Activated CD4-positive, alpha-beta T cell treated with anti-CD3 and anti-CD28 coated beads, Interleukin-2, amount 10 ng/mL, durations not matched to agents 24 days and 14 days (primary cell): ENCODE measurements around the gene CCDC85A. TPM values are rescaled to one million over a fixed set of nuclear protein-coding genes. Genes with fewer than 3 reads are reported as not detected.

Source experiments
- DNase-seq: peaks from one replicate; pipeline ENCODE4 v3.0.0; 2022
- H3K27ac Mint-ChIP-seq: one replicate; pipeline ENCODE4 v1.8.0; 2022; ENCODE audit warnings: mild to moderate bottlenecking, mixed read lengths
- H3K27me3 Mint-ChIP-seq: one replicate; pipeline ENCODE4 v1.8.0; 2022; ENCODE audit warnings: mixed read lengths
- H3K36me3 Mint-ChIP-seq: one replicate; pipeline ENCODE4 v1.8.0; 2022; ENCODE audit warnings: low read depth, mild to moderate bottlenecking, mixed read lengths
- H3K4me1 Mint-ChIP-seq: one replicate; pipeline ENCODE4 v1.8.0; 2021; ENCODE audit warnings: mixed read lengths
- H3K4me3 Mint-ChIP-seq: one replicate; pipeline ENCODE4 v1.8.0; 2022; ENCODE audit warnings: mild to moderate bottlenecking, moderate library complexity, mixed read lengths
- H3K9me3 Mint-ChIP-seq: one replicate; pipeline ENCODE4 v1.8.0; 2021; ENCODE audit warnings: mixed read lengths
- intact Hi-C: fragments of 100-400 bp; cut with micrococcal nuclease; formaldehyde crosslinking; loops from one replicate; pipeline ENCODE4 v1.15.1; 2023
- total RNA-seq: library from RNA; stranded (reverse); gene quantifications from 2 replicates; pipeline ENCODE4 v1.2.3, GENCODE V29; 2022

The CCDC85A gene
- total RNA-seq, 1 donor from 2014 or later = not detected

DNA sequence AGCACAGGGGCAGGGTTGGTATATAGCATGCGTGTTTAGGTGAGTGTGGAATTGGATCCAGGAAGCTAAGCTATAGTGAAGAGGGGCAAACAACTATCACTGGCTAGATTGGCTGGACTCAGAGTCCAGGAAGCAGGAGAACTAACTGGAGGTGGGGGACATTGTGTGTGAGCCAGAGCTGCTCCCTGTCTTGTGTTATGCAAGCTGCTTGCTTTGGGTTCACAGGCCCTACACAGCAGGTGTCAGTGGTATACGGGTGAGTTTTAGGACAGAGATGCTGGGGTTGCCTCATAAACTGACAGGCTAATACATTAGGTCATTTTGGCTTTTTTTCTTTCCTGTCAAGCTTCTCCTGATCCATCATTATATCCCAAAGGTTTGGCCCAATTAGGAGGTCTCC is 87.5 kb downstream of the CCDC85A start:
- DNase-seq = no peak
- Mint-ChIP-seq H3K36me3 (no peaks in the 10 kb centered on the region), H3K27ac (no peak overlapping the region), H3K4me1 (no peaks in the 10 kb centered on the region), H3K9me3 (no peaks in the 10 kb centered on the region), H3K4me3 (no peak overlapping the region), H3K27me3 (no peaks in the 10 kb centered on the region)
- intact Hi-C loops = no loop called here

DNA sequence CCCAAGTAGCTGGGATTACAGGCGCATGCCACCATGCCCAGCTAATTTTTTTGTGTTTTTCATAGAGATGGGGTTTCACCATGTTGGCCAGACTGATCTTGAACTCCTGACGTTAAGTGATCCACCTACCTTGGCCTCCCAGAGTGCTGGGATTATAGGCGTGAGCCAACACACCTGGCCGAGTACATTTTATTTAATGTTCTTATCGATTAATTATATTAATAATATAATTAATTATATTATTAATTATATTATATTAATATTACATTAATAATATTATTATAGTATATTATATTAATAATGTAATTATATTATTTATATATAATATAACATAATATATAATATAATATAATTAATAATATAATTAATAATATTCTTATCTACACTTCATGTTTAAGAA is 101.4 kb downstream of the CCDC85A start:
- H3K4me3 Mint-ChIP-seq = no peak overlapping the region
- no peaks in the 10 kb centered on the region for H3K36me3 Mint-ChIP-seq
- H3K4me1 Mint-ChIP-seq = no peaks in the 10 kb centered on the region
- no peak overlapping the region for H3K27ac Mint-ChIP-seq
- H3K27me3 Mint-ChIP-seq = no peaks in the 10 kb centered on the region
- no peaks in the 10 kb centered on the region for H3K9me3 Mint-ChIP-seq
- DNase-seq = no peak
- intact Hi-C loops = no loop called here

DNA sequence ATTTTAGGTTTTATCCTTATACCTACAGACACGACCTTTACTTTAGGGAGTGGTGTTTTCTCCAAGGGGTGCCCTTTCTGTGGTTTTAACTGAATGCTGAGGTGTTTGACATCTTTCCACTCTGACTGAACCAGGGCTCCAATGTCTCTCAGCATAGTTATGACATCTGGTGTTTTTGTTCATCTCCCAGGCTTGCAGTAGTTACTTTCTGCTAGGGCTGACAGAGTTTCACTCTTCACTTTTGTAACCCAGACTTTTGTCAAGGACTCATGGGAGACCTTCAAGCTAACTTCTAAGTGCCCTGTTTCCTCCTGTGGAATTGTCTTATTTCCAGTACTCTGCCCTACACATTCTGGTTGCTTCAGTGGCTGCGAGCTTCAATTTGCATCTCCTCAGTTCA is 103.1 kb downstream of the CCDC85A start:
- no peak for DNase-seq
- Mint-ChIP-seq H3K9me3 (no peaks in the 10 kb centered on the region), H3K36me3 (no peaks in the 10 kb centered on the region), H3K4me3 (no peak overlapping the region), H3K27ac (no peak overlapping the region), H3K27me3 (no peaks in the 10 kb centered on the region), H3K4me1 (no peaks in the 10 kb centered on the region)
- intact Hi-C loops = no loop called here

DNA sequence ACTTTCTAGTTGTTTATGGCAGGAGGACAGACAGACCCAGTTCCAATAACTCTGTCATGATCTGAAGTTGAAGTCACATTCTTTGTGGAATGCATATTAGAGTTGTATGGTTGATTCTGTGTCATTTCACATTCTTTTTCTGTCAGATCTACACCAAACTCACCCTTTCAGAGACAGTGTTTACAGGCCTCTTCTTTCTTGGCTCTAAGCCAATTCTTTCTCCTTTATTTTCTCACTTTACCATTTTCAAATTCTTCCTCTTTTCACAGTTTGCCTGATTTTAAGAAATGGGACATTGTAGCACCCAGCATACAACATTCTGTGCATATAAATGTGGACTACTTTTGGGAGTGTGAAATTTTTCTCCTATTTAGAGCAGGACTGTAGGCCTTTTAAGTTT is 103.7 kb downstream of the CCDC85A start:
- Mint-ChIP-seq H3K36me3 (no peaks in the 10 kb centered on the region), H3K4me3 (no peak overlapping the region), H3K9me3 (no peaks in the 10 kb centered on the region), H3K27me3 (no peaks in the 10 kb centered on the region), H3K27ac (no peak overlapping the region), H3K4me1 (no peaks in the 10 kb centered on the region)
- DNase-seq = no peak
- intact Hi-C loops = no loop called here

DNA sequence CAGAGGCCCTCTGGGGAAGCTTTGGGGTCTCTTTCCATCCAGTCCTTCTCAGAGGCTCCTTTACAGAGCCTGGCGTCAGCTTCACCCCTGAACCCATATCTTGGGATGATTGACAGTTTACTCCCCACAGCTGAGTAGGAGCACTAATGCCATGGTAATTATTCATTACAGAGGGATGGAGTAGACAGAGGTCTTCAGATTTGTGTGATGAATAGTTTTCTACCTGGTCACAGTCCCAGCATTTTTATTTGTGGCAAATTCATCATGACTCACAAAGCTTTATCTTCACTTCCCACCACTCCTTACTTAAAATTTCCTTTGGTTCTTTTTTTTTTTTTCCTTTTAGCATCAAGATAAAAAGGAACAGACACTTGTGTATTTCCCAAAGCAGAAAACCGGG is 104.2 kb downstream of the CCDC85A start:
- intact Hi-C loops = no loop called here
- Mint-ChIP-seq H3K27me3 (no peaks in the 10 kb centered on the region), H3K27ac (no peak overlapping the region), H3K36me3 (no peaks in the 10 kb centered on the region), H3K9me3 (no peaks in the 10 kb centered on the region), H3K4me1 (no peaks in the 10 kb centered on the region), H3K4me3 (no peak overlapping the region)
- no peak for DNase-seq

DNA sequence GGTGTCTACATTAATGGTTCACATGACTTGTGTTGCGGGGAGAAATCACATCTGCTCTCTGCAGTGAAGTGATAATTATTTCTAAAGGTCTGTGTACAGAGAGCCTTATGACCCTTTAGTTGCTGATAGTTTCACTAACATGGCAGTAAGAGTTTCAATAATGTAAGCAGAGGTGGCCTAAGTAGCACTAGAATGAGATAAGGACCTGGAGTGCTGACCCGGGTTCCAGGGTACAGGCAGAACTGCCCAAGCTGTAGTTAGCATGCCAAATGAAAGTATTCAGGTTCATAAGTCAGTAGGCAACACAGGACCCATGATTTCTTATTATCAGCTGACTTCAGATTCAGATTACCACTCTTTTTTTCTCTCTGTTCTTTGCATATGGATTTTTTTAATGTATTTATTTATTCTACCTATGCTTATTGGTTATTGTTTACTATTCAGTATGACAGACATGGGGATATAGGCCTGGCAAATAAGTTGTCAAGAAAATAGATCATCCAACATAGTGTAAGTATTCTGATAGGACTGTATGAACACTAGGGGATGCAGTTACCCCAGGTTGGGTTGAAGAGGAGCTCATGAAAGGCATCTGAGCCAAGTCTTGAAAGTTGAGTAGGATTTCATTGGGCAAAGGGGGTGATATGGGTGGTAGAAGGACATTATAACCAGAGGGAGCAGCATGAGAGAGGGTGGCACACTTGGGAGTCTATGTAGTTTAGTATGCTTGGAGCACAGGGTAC is 105.2 kb downstream of the CCDC85A start:
- Mint-ChIP-seq H3K4me1 (no peaks in the 10 kb centered on the region), H3K9me3 (no peaks in the 10 kb centered on the region), H3K36me3 (no peaks in the 10 kb centered on the region), H3K27ac (no peak overlapping the region), H3K27me3 (no peaks in the 10 kb centered on the region), H3K4me3 (no peak overlapping the region)
- intact Hi-C loops = no loop called here
- no peak for DNase-seq

DNA sequence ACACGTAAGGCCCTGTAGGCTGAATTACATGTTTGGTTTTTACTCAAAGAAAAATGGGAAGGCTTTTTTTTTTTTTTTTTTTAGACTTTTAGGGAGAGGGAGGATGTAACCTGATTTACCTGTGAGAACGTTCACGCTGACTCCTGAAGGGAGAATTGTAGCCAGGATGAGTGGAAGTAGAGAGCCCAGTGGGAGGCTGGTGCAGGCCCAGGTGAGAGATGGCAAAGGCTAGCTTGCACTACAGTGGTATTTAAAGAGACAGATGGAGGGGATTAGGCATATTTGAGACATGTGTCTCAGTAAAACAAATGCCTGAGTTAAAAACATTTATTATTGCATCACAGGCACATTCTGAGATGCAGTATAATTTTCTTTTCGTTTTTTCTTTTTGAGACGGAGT is 107.9 kb downstream of the CCDC85A start:
- no peaks in the 10 kb centered on the region for H3K9me3 Mint-ChIP-seq
- no peak overlapping the region for H3K4me3 Mint-ChIP-seq
- no peaks in the 10 kb centered on the region for H3K4me1 Mint-ChIP-seq
- H3K27ac Mint-ChIP-seq = no peak overlapping the region
- H3K27me3 Mint-ChIP-seq = no peaks in the 10 kb centered on the region
- no peak for DNase-seq
- H3K36me3 Mint-ChIP-seq = no peaks in the 10 kb centered on the region
- intact Hi-C loops = no loop called here

DNA sequence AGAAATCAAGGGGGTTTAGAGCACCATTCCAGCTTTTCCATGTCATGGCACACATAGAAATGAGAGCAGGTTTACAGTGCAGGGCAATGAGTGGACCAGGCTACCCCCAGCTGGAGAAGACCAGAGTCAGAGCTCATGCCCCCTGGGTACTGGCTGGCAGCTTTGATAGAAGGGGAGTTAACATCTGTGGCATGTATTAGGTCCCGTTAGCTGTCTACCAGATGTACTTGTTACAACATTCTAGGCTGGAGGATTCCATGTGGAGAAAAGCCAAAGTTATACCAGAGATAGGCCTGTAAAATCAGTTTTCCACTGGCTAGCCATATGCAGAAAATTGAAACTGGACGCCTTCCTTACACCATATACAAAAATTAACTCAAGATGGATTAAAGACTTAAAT is 109.2 kb downstream of the CCDC85A start:
- H3K27me3 Mint-ChIP-seq = no peaks in the 10 kb centered on the region
- no peak for DNase-seq

DNA sequence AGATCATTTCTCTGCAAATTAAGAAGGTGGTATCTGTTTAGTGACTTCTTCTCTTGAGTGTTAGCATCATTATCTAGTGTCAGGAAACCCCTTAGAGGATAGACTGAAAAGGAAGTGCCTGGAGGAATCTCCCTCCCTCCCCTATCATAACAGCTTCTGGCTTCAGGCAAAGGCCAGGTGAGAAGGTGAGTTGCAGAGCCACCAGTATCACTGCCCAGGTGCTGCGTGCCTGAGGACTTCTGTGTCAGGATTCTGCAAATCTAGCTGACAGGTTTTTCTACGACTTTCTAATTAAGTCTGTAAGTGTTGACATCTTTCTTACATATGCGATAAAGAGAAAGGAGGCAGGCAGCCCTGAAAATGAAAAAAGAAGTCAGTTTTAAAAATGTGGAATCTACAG is 111.9 kb downstream of the CCDC85A start:
- DNase-seq = no peak
- Mint-ChIP-seq H3K27ac (no peak overlapping the region), H3K27me3 (no peaks in the 10 kb centered on the region), H3K36me3 (no peaks in the 10 kb centered on the region), H3K4me3 (no peak overlapping the region), H3K4me1 (no peaks in the 10 kb centered on the region), H3K9me3 (no peaks in the 10 kb centered on the region)
- intact Hi-C loops = no loop called here

More for the DNA sequence above, 109.2 kb downstream of the CCDC85A start:
- H3K9me3 Mint-ChIP-seq = no peaks in the 10 kb centered on the region
- H3K4me3 Mint-ChIP-seq = no peak overlapping the region
- H3K4me1 Mint-ChIP-seq = no peaks in the 10 kb centered on the region
- intact Hi-C loops = no loop called here
- H3K36me3 Mint-ChIP-seq = no peaks in the 10 kb centered on the region
- no peak overlapping the region for H3K27ac Mint-ChIP-seq

DNA sequence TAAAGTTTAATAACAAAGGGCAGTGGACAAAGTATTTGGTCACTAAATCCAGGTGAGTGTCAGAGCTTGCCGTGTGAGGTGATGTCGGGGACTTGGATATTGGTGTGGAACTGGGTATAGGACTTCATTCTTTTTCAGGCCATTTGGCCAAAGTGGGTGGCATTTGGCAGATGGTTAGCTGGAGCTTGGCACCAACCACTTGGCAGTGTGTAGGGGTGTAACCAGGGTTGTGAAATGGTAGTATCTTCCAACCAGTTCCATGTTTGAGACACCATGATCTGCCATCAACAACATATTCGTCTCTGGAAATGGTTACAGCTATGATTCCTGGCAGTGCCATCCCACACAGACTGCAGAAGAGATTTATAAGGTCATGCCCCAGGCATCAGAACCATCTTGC is 113.9 kb downstream of the CCDC85A start:
- no peak for DNase-seq
- H3K9me3 Mint-ChIP-seq = no peaks in the 10 kb centered on the region
- H3K4me3 Mint-ChIP-seq = no peak overlapping the region
- H3K27ac Mint-ChIP-seq = no peak overlapping the region
- H3K36me3 Mint-ChIP-seq = no peaks in the 10 kb centered on the region
- intact Hi-C loops = no loop called here
- H3K27me3 Mint-ChIP-seq = no peaks in the 10 kb centered on the region
- H3K4me1 Mint-ChIP-seq = no peaks in the 10 kb centered on the region

DNA sequence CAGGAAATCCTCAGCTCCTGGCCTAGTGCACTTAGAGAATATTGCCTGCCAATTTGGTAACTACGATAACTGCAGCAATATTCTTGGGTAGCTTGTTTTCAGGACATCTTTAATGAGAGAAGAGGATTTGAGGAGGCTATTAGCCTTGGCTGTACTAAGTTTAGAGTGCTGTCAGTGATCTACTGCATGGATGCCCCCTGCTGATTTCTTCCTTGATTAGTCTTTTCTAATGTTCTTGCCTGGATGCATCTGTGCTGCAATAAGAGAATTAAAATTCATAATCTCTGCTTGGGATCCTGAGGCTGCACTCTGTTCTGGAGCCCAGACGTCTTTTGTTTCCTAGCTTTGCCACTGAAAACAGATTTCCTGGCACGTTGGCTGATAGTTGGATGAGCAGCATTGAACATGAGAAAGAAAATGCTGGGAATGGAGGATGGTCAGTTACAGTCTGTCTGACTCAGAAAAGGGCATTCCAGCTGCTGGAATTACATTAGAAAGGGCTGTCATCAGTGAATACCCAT is 115.4 kb downstream of the CCDC85A start:
- DNase-seq = no peak
- Mint-ChIP-seq H3K27ac (no peak overlapping the region), H3K4me1 (no peaks in the 10 kb centered on the region), H3K27me3 (no peaks in the 10 kb centered on the region), H3K4me3 (no peak overlapping the region), H3K36me3 (no peaks in the 10 kb centered on the region), H3K9me3 (no peaks in the 10 kb centered on the region)
- intact Hi-C loops = no loop called here

DNA sequence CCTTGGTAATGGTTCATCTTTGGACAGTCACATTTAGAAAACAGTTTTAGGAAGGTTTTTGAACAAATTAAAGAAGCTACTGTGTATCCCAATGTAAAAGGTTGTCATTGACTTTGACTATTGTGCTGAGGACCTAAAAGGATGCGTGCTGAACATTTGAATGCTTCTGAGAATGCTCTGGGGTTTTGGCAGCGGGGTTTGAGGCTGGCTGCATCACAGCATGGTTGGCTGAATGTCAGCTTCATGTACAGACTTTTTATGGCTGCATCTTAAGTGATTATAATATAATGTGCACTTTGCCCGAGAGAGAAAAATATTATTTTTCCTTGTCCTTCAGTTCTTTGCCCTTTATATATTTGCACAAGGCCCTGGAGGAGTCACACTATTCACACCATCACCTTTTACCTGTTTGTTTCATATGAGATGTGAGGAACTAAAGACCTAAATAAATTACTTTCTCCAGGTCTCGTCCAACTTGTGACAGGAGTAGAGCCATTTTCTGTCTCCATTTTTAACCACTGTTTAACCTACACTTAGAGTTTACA is 125.9 kb downstream of the CCDC85A start:
- no peaks in the 10 kb centered on the region for H3K27me3 Mint-ChIP-seq
- H3K36me3 Mint-ChIP-seq = no peaks in the 10 kb centered on the region
- no peaks in the 10 kb centered on the region for H3K9me3 Mint-ChIP-seq
- no peaks in the 10 kb centered on the region for H3K4me1 Mint-ChIP-seq
- no peak for DNase-seq
- intact Hi-C loops = no loop called here
- H3K27ac Mint-ChIP-seq = no peak overlapping the region
- H3K4me3 Mint-ChIP-seq = no peak overlapping the region

DNA sequence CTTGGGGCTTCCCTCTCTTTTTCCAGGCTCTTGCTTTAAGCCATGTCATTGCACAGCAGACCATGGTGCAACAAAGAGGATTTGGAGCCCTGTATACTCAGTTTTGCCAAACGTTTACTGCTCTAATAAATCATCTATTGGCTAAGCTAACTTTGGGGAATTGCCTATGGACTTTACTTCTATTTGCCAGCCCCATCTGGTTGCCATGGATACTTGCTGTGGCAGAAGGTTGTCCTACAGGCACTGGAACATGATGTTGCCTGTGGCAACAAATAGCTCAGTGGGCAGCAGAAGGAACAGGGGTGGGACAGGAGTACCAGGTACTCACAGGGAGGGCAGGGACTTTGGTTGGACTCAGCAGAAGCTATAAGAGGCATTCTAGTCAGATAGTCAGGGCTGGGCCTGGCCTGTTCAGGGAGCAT is 129.7 kb downstream of the CCDC85A start:
- Mint-ChIP-seq H3K4me1 (no peaks in the 10 kb centered on the region), H3K27me3 (no peaks in the 10 kb centered on the region), H3K27ac (no peak overlapping the region), H3K4me3 (no peak overlapping the region), H3K9me3 (no peaks in the 10 kb centered on the region), H3K36me3 (no peaks in the 10 kb centered on the region)
- intact Hi-C loops = no loop called here
- no peak for DNase-seq

DNA sequence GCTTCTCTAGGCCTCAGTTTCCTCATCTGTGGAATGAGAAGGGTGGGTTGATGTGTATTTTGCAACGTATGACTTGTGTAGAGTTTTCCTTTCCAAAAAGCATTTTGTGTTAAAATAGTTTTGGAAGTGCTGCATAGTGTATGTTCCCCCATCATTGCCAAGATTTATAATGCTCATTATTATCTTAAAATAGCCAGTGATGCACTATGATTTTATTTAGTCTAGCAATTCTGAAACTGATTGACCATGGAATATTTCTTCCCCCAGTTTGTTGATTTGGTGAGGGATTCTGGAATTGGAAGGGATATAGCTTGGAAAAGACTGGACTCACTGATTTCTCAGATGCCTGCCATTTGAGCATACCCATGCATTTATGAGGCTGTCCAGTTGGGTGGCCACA is 130.6 kb downstream of the CCDC85A start:
- no peaks in the 10 kb centered on the region for H3K27me3 Mint-ChIP-seq
- no peaks in the 10 kb centered on the region for H3K4me1 Mint-ChIP-seq
- H3K9me3 Mint-ChIP-seq = no peaks in the 10 kb centered on the region
- no peak overlapping the region for H3K4me3 Mint-ChIP-seq
- no peak overlapping the region for H3K27ac Mint-ChIP-seq
- no peak for DNase-seq
- intact Hi-C loops = no loop called here
- H3K36me3 Mint-ChIP-seq = no peaks in the 10 kb centered on the region

DNA sequence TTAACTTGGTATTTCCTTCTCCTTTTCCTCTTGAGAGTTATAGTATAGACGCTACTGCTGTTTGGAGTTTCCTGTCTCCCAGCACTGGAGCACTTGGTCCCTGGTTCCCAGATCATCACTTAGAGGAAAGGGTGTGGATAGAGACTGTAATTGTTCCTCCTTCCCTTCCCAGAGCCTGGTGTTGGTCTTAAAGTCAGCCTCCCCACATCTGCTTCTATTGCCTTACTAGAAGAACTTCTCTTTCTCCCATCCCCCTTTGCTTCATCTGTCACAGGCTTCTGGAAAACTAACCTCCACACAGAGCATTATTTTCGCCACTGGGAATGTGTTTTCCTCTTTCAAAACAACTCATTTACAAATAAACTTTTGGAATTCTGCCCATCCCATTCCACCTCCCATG is 131.0 kb downstream of the CCDC85A start:
- no peaks in the 10 kb centered on the region for H3K36me3 Mint-ChIP-seq
- intact Hi-C loops = no loop called here
- H3K27me3 Mint-ChIP-seq = no peaks in the 10 kb centered on the region
- no peaks in the 10 kb centered on the region for H3K4me1 Mint-ChIP-seq
- no peaks in the 10 kb centered on the region for H3K9me3 Mint-ChIP-seq
- DNase-seq = no peak
- no peak overlapping the region for H3K4me3 Mint-ChIP-seq
- no peak overlapping the region for H3K27ac Mint-ChIP-seq
